Fibroblast of mammary gland (primary cell): ENCODE measurements around the gene ARMCX1.
"Not testable (repeated sequence)": the region's sequence is repeated elsewhere in the genome, so short reads cannot be mapped to it uniquely, and the experiment has no call there.

Experiments
- DNase-seq: peaks from one replicate; pipeline ENCODE4 v3.0.0-alpha.2; 2010; ENCODE audit warnings: low read depth
- H3K4me3 ChIP-seq: 2 replicates; pipeline ENCODE4 v1.5.1; 2011; ENCODE audit warnings: low read depth, mild to moderate bottlenecking, low read length, moderate library complexity; ENCODE audit not compliant: control insufficient read depth
- CTCF ChIP-seq: conservative IDR thresholded peaks from 2 replicates; pipeline ENCODE4 v1.5.1; 2011; ENCODE audit warnings: low read depth, low read length, inconsistent platforms; ENCODE audit not compliant: control insufficient read depth, insufficient read depth

Gene ARMCX1

GRCh38 chrX:101551380-101551767 lies 1.0 kb downstream of the ARMCX1 start:
- TF ChIP-seq CTCF = no peak
- no peak for DNase-seq
- H3K4me3 ChIP-seq = peak overlapping the region; percentile 70

- TF ChIP-seq CTCF = no peak
- H3K4me3 ChIP-seq = no peak overlapping the region
- no peak for DNase-seq
These were observed 2.4 kb downstream of the ARMCX1 start for GRCh38 chrX:101552714-101553113.

GRCh38 chrX:101564651-101565050 lies 14.3 kb downstream of the ARMCX1 start:
- peak; percentile 1 for DNase-seq
- no peak for TF ChIP-seq CTCF

GRCh38 chrX:101595739-101596419 lies 45.5 kb downstream of the ARMCX1 start:
- DNase-seq = peak; percentile 71
- TF ChIP-seq CTCF = peak; percentile 63
- H3K4me3 ChIP-seq = no peak overlapping the region

More at GRCh38 chrX:101564651-101565050, 14.3 kb downstream of the ARMCX1 start:
- H3K4me3 ChIP-seq = no peak overlapping the region

GRCh38 chrX:101599592-101599991 lies 49.2 kb downstream of the ARMCX1 start:
- DNase-seq = not testable (repeated sequence)

GRCh38 chrX:101602077-101602476 lies 51.7 kb downstream of the ARMCX1 start:
- peak; percentile 77 for DNase-seq
- no peak for TF ChIP-seq CTCF
- H3K4me3 ChIP-seq = no peak overlapping the region

More at GRCh38 chrX:101599592-101599991, 49.2 kb downstream of the ARMCX1 start:
- H3K4me3 ChIP-seq = not testable (repeated sequence)
